Mesendoderm (in vitro differentiated cells): ENCODE data around the gene PTPRA.

Source experiments
- DNase-seq: peaks from one replicate; pipeline ENCODE4 v3.0.0; 2013
- H2AK5ac ChIP-seq: 2 replicates; pipeline ENCODE4 v1.6.1; 2013; ENCODE audit warnings: low read length, inconsistent platforms
- H2BK120ac ChIP-seq: 2 replicates; pipeline ENCODE4 v1.6.1; 2013; ENCODE audit warnings: low read depth, mild to moderate bottlenecking, low read length, moderate library complexity, mixed read lengths
- H2BK15ac ChIP-seq: replicated peaks from 2 replicates; pipeline ENCODE4 v1.6.1; 2013; ENCODE audit warnings: low read depth, mild to moderate bottlenecking, moderate library complexity
- H2BK5ac ChIP-seq: 2 replicates; pipeline ENCODE4 v1.6.1; 2013; ENCODE audit warnings: low read length, inconsistent platforms
- H3K18ac ChIP-seq: 2 replicates; pipeline ENCODE4 v1.6.1; 2013; ENCODE audit warnings: mild to moderate bottlenecking, low read length, mixed read lengths
- H3K23ac ChIP-seq: one replicate; pipeline ENCODE4 v1.6.1; 2013; ENCODE audit warnings: low read length
- H3K27ac ChIP-seq: 2 replicates; pipeline ENCODE4 v1.5.1; 2013; ENCODE audit warnings: low read depth, mild to moderate bottlenecking, inconsistent platforms, low read length, moderate library complexity
- H3K27me3 ChIP-seq: 2 replicates; pipeline ENCODE4 v1.6.1; 2013; ENCODE audit warnings: low read length, control low read depth, mild to moderate bottlenecking, inconsistent platforms; ENCODE audit not compliant: insufficient read depth, poor library complexity
- H3K36me3 ChIP-seq: 2 replicates; pipeline ENCODE4 v1.6.1; 2013; ENCODE audit warnings: low read length, inconsistent platforms; ENCODE audit not compliant: control insufficient read depth, insufficient read depth
- H3K4ac ChIP-seq: one replicate; pipeline ENCODE4 v1.6.1; 2013; ENCODE audit warnings: low read depth, mild to moderate bottlenecking, low read length, moderate library complexity
- H3K4me1 ChIP-seq: 2 replicates; pipeline ENCODE4 v1.6.1; 2013; ENCODE audit warnings: low read depth, low read length, inconsistent platforms; ENCODE audit not compliant: control insufficient read depth
- H3K4me2 ChIP-seq: 2 replicates; pipeline ENCODE4 v1.6.1; 2013; ENCODE audit warnings: low read length
- H3K4me3 ChIP-seq: 2 replicates; pipeline ENCODE4 v1.5.1; 2013; ENCODE audit warnings: mild to moderate bottlenecking, low read length
- H3K56ac ChIP-seq: one replicate; pipeline ENCODE4 v1.6.1; 2013; ENCODE audit warnings: low read length
- H3K79me1 ChIP-seq: 2 replicates; pipeline ENCODE4 v1.6.1; 2013; ENCODE audit warnings: low read length, inconsistent platforms
- H3K79me2 ChIP-seq: 2 replicates; pipeline ENCODE4 v1.6.1; 2013; ENCODE audit warnings: mild to moderate bottlenecking, low read length; ENCODE audit not compliant: control insufficient read depth, insufficient read depth
- H3K9ac ChIP-seq: 2 replicates; pipeline ENCODE4 v1.6.1; 2013; ENCODE audit warnings: low read length, inconsistent platforms
- H4K5ac ChIP-seq: one replicate; pipeline ENCODE4 v1.6.1; 2013; ENCODE audit warnings: low read length
- H4K8ac ChIP-seq: one replicate; pipeline ENCODE4 v1.6.1; 2013; ENCODE audit warnings: low read depth, mild to moderate bottlenecking, control low read depth, low read length, moderate library complexity
- WGBS: extraction: QIAGEN DNeasy Blood & Tissue Kit; methylation state at CpG from one replicate; pipeline ENCODE4 v1.1.7; 2013; ENCODE audit warnings: low lambda C conversion rate, missing lambda C conversion rate; ENCODE audit not compliant: insufficient coverage; ENCODE audit errors: extremely low coverage; 5-methylcytosine and 5-hydroxymethylcytosine counted together

Gene PTPRA

DNA sequence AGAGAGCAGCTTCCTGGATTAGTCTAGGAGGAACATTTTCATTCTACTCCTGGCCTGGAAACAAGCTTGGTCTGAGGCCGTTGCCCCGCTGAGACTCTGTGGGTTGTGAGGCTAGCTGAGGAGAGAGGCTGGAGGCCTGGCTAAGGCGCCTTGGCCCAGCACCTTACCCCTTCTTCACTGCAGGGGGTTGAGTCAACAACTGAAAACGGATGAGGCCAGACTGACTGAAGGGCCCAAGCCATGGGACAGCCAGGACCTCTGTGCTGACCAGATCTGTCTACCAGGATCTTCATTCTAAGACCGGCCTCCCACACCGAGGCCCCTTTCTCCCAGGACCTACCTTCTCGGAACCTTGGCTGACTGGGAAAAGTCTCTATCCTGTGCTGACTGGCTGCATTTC is 214.8 kb downstream of the PTPRA start:
- H3K4me1 ChIP-seq = no peaks in the 10 kb centered on the region
- no peak overlapping the region for H3K56ac ChIP-seq
- no peak overlapping the region for H2BK15ac ChIP-seq
- no peak overlapping the region for H3K23ac ChIP-seq
- H3K36me3 ChIP-seq = no peaks in the 10 kb centered on the region
- WGBS = no CpG with 5 or more reads among the region's 7 CpGs
- H3K4me3 ChIP-seq = no peak overlapping the region
- H3K79me1 ChIP-seq = no peaks in the 10 kb centered on the region
- H2AK5ac ChIP-seq = no peak overlapping the region
- H2BK120ac ChIP-seq = no peak overlapping the region
- no peak overlapping the region for H3K18ac ChIP-seq
- H3K9ac ChIP-seq = no peak overlapping the region
- no peak overlapping the region for H3K4me2 ChIP-seq
- H3K4ac ChIP-seq = no peak overlapping the region
- no peak overlapping the region for H2BK5ac ChIP-seq
- peaks cover 5% of the 10 kb centered on the region for H3K27me3 ChIP-seq
- H4K5ac ChIP-seq = no peak overlapping the region
- no peak overlapping the region for H4K8ac ChIP-seq
- H3K27ac ChIP-seq = no peak overlapping the region
- DNase-seq = no peak
- no peaks in the 10 kb centered on the region for H3K79me2 ChIP-seq
